ENCODE measurements around the gene HSD17B8.
A peak's percentile ranks its signal among the peaks of the same experiment; 100 is the strongest.

The HSD17B8 gene

DNA sequence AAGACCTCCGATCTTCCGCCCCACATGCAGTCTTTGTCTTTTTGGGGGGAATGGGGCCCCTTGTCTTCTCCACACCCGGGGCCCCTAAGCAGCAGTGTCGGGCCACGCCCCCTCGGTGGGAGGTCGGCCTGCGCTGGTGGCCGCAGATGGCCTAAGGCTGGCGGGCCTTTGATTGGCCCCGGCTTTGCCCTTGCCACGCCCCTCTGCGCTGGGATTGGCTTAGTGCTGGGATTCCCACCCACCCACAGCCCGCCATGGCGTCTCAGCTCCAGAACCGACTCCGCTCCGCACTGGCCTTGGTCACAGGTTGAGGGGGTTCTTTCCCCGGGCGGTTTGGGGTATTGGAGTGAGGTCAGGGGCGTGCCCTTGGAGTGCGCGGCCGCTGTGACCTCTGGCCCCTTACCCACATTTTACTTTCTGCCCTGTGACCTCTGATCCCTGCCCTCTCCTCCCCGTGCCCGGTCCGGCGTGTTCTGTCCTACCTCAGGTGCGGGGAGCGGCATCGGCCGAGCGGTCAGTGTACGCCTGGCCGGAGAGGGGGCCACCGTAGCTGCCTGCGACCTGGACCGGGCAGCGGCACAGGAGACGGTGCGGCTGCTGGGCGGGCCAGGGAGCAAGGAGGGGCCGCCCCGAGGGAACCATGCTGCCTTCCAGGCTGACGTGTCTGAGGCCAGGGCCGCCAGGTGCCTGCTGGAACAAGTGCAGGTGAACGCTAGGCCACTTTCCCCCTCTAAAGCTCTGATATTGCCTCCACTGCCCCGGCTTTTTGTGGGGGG lies at the start of gene HSD17B8:
Gene HSD17B8, plus strand, starts transcription at position 241 of the 776 bp plus-strand sequence. Its CDS starts 14 bp downstream, at position 255.
- DNase-seq (ENCODE audit: low read depth, low spot score): peak; percentile 77

GRCh38 chr6:33156561-33156960 lies 47.9 kb upstream of the HSD17B8 start:
- no peak for DNase-seq (ENCODE audit: low read depth, low spot score)

DNA sequence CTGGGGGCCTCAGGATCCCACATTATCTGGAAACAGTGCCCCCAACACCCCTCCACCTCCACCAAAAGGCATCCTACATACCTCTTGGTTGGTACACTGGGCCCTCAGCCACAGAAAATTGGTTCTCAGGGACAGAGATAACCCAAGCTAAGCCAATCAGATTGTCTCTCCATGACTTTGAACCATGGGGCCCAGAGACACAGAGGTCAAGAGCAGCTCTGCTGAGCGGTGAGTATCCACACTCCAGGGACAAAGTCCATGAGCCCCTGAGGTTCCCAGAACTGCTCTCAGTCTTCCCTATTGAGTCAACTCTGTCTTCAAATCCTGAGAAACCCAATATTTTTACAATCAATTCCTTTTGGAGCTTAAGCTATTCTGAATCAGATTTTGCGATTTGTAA lies 47.5 kb upstream of the HSD17B8 start:
- DNase-seq (ENCODE audit: low read depth, low spot score): no peak

DNA sequence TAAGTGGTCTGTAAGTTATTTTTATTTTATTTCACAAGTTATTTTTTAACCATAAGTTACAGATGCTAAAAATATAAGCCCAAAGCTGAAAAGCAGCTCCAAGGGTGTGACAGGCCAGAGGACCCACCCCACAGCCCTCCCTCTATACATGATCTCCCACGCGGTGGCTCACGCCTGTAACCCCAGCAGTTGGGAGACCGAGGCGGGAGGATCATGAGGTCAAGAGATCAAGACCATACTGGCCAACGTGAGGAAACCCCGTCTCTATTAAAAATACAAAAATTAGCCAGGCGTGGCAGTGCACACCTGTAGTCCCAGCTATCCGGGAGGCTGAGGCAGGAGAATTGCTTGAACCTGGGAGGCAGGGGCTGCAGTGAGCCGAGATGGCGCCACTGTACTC lies 44.4 kb upstream of the HSD17B8 start:
- DNase-seq (ENCODE audit: low read depth, low spot score): no peak

GRCh38 chr6:33160728-33161344 lies 43.6 kb upstream of the HSD17B8 start:
- no peak for DNase-seq (ENCODE audit: low read depth, low spot score)

DNA sequence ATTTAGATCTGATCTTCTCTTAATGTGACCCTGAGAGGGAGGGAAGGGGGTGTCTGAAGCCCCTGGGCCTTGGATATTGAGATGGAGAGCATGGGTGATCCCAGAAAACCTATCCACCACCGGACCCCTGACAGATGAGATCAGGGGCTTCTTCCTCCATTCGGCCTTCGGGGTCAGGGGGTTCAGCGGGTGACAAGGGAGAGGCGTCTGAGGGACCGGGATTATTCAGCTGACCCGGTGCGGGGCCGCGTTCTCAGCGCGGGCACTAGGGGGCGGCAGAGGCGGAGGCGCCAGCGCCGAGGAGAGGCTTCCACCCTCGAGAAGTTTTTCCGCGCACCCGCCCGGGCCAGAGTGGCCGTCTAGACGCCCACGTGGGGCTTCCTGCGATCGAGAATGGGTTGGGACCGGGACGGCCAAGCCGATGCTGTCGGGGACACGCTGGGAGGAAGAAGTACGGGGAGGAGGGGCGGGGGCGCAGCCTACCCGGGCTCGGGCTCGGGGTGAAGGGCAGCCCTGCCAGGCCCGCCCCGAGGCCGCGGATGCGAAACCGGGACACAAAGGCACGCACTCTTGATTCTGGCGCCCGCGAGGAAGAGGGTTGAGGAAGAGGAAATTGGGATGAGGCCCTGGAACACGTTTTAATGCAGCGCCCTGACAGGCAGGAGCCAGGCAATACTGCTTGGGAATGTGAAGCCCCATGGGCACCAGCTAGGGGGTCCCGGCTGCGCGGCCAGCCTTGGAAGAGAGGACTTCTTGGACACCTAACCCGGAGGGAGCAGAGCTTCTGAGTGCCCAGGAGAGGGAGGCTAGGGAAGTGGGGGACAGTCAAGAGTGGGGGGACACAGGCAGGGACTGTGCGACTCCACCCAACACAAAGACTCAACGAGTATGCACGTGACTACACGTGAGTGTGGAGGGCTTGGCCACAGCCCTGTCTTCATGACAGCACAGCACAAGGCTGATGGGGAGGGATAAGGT lies 42.8 kb upstream of the HSD17B8 start:
- DNase-seq (ENCODE audit: low read depth, low spot score): no peak

DNA sequence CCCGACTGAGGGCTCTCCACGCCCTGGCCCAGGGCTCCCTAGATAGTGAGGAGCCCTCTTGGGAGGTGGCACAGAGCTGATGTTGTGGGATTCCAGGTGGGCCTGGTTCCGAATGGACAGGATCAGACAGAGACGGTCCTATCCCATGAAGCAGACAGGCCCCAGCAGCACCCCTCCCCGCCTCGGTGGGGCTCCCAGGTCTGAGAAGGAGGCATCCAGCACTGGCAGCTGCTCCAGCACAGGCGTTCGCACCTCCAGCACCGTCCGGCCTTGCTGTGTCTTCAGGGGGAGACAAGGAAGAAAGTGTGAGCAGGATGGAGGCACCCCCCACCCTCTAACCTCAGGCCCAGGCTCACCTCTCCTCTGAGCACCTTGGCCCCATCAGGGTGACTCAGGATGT lies 40.9 kb upstream of the HSD17B8 start:
- no peak for DNase-seq (ENCODE audit: low read depth, low spot score)

DNA sequence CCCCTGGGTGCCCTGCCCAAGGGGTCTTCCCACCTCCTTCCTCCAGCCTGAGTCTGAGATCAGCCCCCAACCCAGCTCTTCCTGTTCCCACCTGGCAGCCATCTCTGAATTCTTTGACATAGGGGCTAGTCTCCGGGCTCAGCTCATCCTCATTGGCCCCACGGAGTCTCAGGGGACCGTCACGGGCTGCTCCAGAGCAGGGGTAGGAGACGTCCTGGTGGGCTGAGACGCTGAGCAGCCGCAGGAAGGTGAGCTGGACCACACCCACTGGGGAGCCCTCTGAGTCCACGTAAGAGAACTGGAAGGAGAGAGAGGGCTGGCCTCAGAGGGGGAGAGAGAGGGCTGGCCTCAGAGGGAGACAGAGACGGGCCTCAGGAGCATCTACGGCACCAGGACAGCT lies 40.3 kb upstream of the HSD17B8 start:
- DNase-seq (ENCODE audit: low read depth, low spot score): no peak

DNA sequence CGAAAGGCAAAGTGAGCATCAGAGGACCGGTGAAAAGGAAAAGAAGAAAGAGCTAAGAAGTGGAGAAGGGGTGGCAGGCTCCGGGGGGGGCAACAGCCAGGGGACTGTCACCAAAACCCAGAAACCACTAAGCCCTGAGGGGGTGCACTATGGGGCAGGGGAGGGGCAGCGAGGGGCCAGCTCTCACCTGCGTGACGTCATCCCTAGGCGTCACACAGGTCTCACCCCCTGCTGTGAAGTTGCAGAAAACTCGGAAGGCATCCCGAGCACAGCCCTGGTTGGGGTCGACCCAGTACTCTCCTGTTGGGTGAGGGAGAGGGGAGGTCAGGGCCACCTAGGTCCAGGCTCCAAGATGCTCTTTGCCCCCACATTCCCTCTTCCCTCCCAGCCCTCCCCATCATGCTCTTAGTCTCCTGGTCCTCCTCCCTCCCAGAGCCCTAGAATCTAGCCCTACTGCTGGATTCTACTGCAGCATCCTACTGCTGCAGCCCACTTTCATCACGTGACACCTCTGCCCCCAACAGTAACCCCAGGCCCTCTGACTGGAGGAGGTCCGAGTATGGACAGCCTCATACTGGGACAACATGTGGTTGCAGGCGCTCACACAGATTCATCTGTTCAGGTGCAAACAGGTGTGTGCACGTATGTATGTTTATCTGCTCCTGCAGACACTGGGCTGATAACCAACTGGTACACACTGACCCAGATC lies 39.6 kb upstream of the HSD17B8 start:
- DNase-seq (ENCODE audit: low read depth, low spot score): no peak

DNA sequence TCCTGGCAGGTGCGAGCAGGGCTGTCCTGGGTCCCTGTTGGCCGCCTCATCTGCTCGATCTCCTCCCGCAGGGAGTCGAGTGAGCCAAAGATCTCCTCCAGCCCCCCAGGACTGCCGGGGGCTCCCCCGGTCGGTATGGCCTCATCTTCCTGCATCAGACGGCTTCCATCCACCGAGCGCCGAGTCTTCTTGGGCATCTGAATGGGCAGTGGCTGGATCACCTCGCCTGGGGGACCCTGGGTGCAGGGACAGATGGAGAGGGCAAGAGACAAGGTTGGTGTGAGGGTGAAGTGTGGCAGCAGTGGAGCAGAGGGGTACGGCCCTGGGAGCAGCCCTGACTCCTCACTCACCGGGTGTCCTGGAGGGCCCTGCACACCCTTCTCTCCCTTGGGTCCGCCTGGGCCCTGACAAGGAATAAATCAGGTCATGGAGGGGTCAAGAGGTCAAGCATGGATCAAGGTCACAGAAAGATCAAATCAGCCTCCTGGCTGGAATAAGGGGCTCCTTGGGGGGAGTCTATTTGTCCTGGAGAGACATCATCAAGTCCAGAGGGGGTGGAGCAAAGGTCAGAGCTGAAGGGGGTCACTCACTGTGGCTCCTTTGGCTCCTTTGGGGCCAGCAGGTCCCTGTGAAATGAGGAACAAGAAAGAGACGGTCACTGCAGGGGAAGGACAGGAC lies 38.7 kb upstream of the HSD17B8 start:
- DNase-seq (ENCODE audit: low read depth, low spot score): no peak

GRCh38 chr6:33166363-33166762 lies 38.1 kb upstream of the HSD17B8 start:
- DNase-seq (ENCODE audit: low read depth, low spot score): no peak

- DNase-seq (ENCODE audit: low read depth, low spot score): no peak
Measured at GRCh38 chr6:33166811-33167210, 37.6 kb upstream of the HSD17B8 start.

- DNase-seq (ENCODE audit: low read depth, low spot score): no peak
Measured at GRCh38 chr6:33167374-33168283, 36.8 kb upstream of the HSD17B8 start.

GRCh38 chr6:33168284-33168601 lies 36.2 kb upstream of the HSD17B8 start:
- DNase-seq (ENCODE audit: low read depth, low spot score): no peak

DNA sequence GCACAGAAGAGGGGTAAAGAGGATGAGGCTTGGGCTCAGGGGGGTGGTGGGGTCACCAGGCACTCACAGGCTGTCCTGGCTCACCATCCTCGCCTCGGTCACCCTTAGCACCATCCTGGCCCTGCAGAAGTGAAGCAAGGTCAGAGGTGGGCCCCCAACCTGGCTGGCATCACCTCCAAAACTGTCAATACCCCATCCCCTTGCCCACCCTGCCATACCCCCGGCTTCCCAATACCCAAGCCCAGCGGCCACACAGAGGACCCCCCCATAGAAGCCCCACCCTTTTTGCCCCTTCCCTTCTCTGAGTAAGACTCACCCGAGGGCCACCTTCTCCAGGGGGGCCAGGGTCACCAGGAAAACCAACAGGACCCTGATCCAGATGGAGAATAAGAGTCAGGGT lies 35.8 kb upstream of the HSD17B8 start:
- DNase-seq (ENCODE audit: low read depth, low spot score): no peak

GRCh38 chr6:33169291-33170175 lies 34.9 kb upstream of the HSD17B8 start:
- DNase-seq (ENCODE audit: low read depth, low spot score): no peak

DNA sequence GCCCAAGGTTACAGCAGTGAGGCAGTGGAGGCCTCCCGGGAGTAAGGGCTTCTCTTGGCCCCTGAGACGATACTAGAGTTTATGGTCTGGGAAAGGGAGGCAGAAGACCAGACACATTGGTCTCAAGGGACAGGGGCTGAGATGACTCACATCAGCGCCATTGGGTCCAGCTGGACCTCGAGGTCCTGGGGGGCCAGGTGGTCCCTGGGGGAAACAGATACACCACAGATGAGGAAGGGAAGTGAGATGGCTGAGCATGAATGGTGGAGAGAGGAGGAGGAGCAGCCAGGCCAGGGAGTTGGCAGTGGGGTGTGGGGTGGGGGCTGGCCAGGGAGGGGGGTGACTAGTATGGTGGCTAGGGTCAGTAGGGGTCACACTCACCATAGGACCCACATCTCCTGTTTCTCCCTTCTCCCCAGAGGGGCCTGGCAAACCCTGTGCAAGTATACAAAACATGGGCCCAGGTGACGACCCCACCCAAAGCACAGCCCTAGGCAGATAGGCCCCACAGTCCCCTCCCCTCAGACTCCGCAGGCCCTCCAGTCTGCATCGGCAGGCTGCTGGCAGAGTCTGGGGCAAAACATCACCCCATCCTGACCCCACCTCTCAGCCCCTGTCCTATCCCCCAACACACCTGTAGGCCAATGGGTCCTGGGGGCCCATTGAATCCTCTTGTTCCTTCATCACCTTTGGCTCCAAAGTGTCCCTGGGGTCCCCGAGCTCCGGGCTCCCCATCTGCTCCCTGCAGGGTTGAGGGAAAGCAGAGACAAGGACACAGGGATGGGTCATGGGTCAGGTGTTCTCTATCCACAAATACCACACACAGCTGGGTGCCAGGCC lies 34.1 kb upstream of the HSD17B8 start:
- DNase-seq (ENCODE audit: low read depth, low spot score): no peak

Measured in smooth muscle cell of the brain vasculature (primary cell).